Panc1 (cell line): ENCODE results near the gene XKR8. TPM values are rescaled to one million over a fixed set of nuclear protein-coding genes. Genes with fewer than 3 reads are reported as not detected.
A peak's percentile ranks its signal among the peaks of the same experiment; 100 is the strongest.

ENCODE experiments used
- ATAC-seq: fragments of 200-7000 bp; cut with Tn5 transposase; 2 replicates; pipeline ENCODE4 v1.9.1; 2020; ENCODE audit warnings: mild to moderate bottlenecking, moderate library complexity
- BruUV-seq: library from RNA; stranded (reverse); fragments of 400-500 nt; replicated peaks from 2 replicates; lab custom pipeline; 2021; lab: Mats Ljungman, UMichigan
- CTCF ChIA-PET: fragments of 300-600 bp; sonication (Branson Sonifier 250); formaldehyde crosslinking; loops from one replicate; lab custom pipeline; 2022; ENCODE audit warnings: antibody characterized with exemption; lab: Charles Lee
- POLR2A ChIA-PET: fragments of 300-600 bp; sonication (Branson Sonifier 250); formaldehyde crosslinking; loops from one replicate; lab custom pipeline; 2022; ENCODE audit warnings: antibody characterized with exemption; lab: Charles Lee
- DNase-seq: peaks from one replicate; pipeline ENCODE4 v3.0.0-alpha.2; 2010; ENCODE audit warnings: low read depth, low spot score
- H3K27ac ChIP-seq: 2 replicates; pipeline ENCODE4 v1.5.1; 2011; ENCODE audit warnings: mild to moderate bottlenecking, low read length, inconsistent platforms
- H3K27me3 ChIP-seq: fragments of 200-500 bp; sonication (Bioruptor generic); 2 replicates; pipeline ENCODE4 v1.6.0; 2014; ENCODE audit warnings: low read length, inconsistent platforms; ENCODE audit not compliant: control insufficient read depth, insufficient read depth
- H3K36me3 ChIP-seq: fragments of 200-500 bp; sonication (Bioruptor generic); 2 replicates; pipeline ENCODE4 v1.5.1; 2014; ENCODE audit warnings: inconsistent platforms, mild to moderate bottlenecking, low read length, moderate library complexity; ENCODE audit not compliant: control insufficient read depth, insufficient read depth
- H3K4me1 ChIP-seq: 2 replicates; pipeline ENCODE4 v1.5.1; 2011; ENCODE audit warnings: inconsistent platforms, mild to moderate bottlenecking, low read length, moderate library complexity; ENCODE audit not compliant: control insufficient read depth, insufficient read depth
- H3K4me3 ChIP-seq, 2 experiments: 2 replicates each; pipeline ENCODE4 v1.5.1; 2011 to 2012; ENCODE audit warnings: low read depth in 2 of 2, low read length in 2 of 2, mild to moderate bottlenecking in 2 of 2, inconsistent platforms in 1 of 2, moderate library complexity in 1 of 2
- H3K9me3 ChIP-seq: fragments of 200-500 bp; sonication (Bioruptor generic); 2 replicates; pipeline ENCODE4 v1.5.1; 2014; ENCODE audit warnings: low read depth, mild to moderate bottlenecking, inconsistent platforms, low read length, moderate library complexity; ENCODE audit not compliant: control insufficient read depth, insufficient read depth
- CTCF ChIP-seq: fragments of 450-650 bp; IDR thresholded peaks from 2 replicates; pipeline ENCODE4 v1.5.1; 2017; ENCODE audit warnings: mild to moderate bottlenecking
- POLR2AphosphoS5 ChIP-seq: IDR thresholded peaks from 2 replicates; pipeline ENCODE4 v1.6.1; 2012; ENCODE audit warnings: mild to moderate bottlenecking, low read depth, low read length, moderate library complexity
- REST ChIP-seq, 2 experiments: IDR thresholded peaks; 2 replicates each; pipeline ENCODE4 v1.6.1; 2011 to 2012; ENCODE audit warnings: low read depth in 2 of 2, control low read depth in 1 of 2, low read length in 1 of 2, mild to moderate bottlenecking in 1 of 2, moderate library complexity in 1 of 2; ENCODE audit not compliant: insufficient read depth in 1 of 2
- SIN3A ChIP-seq: IDR thresholded peaks from 2 replicates; pipeline ENCODE4 v1.6.1; 2012; ENCODE audit warnings: low read depth, mild to moderate bottlenecking, low read length, moderate library complexity, borderline replicate concordance; ENCODE audit not compliant: insufficient read depth
- TCF7L2 ChIP-seq: IDR thresholded peaks from 2 replicates; pipeline ENCODE4 v1.6.1; 2011; ENCODE audit warnings: mild to moderate bottlenecking, low read depth, low read length, inconsistent platforms
- in situ Hi-C: cut with HindIII; loops from 2 replicates; pipeline ENCODE4 v1.10.0; 2016; ENCODE audit warnings: low sequenced_read_pairs, low pct_unique_long_range_greater_than_20kb
- intact Hi-C: fragments of 100-400 bp; cut with micrococcal nuclease; formaldehyde crosslinking; loops from one replicate; pipeline ENCODE4 v1.10.0; 2022; ENCODE audit not compliant: unreplicated experiment
- total RNA-seq: library from RNA; stranded (reverse); gene quantifications from one replicate; pipeline ENCODE4 v1.2.1, GENCODE V29; 2021; ENCODE audit not compliant: unreplicated experiment

The XKR8 gene
- total RNA-seq, 1 experiment from 2014 or later = 10.6 TPM

DNA sequence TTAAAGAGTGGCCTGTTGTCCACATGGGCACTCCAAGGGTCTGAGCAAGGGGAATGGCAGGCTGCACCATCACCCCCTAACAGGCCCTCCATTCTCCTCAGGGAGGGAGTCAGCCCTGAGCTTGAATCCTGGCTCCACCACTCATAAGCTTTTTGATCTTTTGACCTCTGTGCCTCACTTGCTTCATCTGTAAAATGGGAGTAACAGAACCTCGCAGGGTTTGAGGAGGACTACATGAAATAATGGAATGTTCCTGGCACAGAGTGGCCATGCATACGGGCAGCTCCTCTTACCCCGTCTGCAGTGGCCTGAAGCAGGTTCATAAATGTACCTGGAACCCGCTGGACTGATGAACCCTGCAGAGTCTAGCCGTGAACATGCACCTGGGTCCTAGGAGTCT is 2.1 kb upstream of the XKR8 start:
- Histone ChIP-seq H3K4me3 (no peak overlapping the region), H3K27me3 (no peaks in the 10 kb centered on the region), H3K27ac (no peak overlapping the region), H3K4me1 (peaks cover 22% of the 10 kb centered on the region), H3K9me3 (no peaks in the 10 kb centered on the region), H3K36me3 (no peaks in the 10 kb centered on the region; the same call in 1 of the 2 replicates)
- TF ChIP-seq TCF7L2 (no peak), REST (IDR thresholded peaks at IDR 0.05; ENCODE audit: insufficient read depth in 1 of 2, low read depth in 2 of 2, low read length in 1 of 2) (no peak), POLR2AphosphoS5 (no peak), CTCF (no peak), SIN3A (no peak)
- in situ Hi-C loops = no loop called here
- ATAC-seq (no peak), DNase-seq (no peak)
- no TSS peak for BruUV-seq
- CTCF ChIA-PET = no interaction called here
- POLR2A ChIA-PET = no interaction called here
- intact Hi-C loops = no loop called here

DNA sequence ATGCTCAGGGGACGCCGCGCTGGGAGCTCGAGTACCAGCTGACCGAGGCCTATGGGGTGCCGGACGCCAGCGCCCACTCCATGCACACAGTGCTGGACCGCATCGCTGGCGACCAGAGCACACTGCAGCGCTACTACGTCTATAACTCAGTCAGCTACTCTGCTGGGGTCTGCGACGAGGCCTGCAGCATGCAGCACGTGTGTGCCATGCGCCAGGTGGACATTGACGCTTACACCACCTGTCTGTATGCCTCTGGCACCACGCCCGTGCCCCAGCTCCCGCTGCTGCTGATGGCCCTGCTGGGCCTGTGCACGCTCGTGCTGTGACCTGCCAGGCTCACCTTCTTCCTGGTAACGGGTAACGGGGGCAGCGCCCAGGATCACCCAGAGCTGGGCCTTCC is 1.3 kb upstream of the XKR8 start:
- Histone ChIP-seq H3K4me3 (peak overlapping the region in 1 of 2 experiments; percentile 83; a peak in 1 of 4 replicates), H3K4me1 (peaks cover 22% of the 10 kb centered on the region), H3K36me3 (no peaks in the 10 kb centered on the region; the same call in 1 of the 2 replicates), H3K27me3 (no peaks in the 10 kb centered on the region), H3K9me3 (no peaks in the 10 kb centered on the region), H3K27ac (no peak overlapping the region)
- in situ Hi-C loops = no loop called here
- ATAC-seq = no peak
- DNase-seq = no peak
- ChIA-PET CTCF (no interaction called here), POLR2A (no interaction called here)
- TF ChIP-seq TCF7L2 (no peak), SIN3A (no peak), REST (IDR thresholded peaks at IDR 0.05; ENCODE audit: insufficient read depth in 1 of 2, low read depth in 2 of 2, low read length in 1 of 2) (no peak), POLR2AphosphoS5 (no peak), CTCF (no peak)
- intact Hi-C loops = no loop called here
- no TSS peak for BruUV-seq
